ENCODE measurements around the gene TBXAS1. TPM values are rescaled to one million over a fixed set of nuclear protein-coding genes. Genes with fewer than 3 reads are reported as not detected.

The TBXAS1 gene
- polyA plus RNA-seq, 1 donor from 2014 or later, result 0.93 TPM

DNA sequence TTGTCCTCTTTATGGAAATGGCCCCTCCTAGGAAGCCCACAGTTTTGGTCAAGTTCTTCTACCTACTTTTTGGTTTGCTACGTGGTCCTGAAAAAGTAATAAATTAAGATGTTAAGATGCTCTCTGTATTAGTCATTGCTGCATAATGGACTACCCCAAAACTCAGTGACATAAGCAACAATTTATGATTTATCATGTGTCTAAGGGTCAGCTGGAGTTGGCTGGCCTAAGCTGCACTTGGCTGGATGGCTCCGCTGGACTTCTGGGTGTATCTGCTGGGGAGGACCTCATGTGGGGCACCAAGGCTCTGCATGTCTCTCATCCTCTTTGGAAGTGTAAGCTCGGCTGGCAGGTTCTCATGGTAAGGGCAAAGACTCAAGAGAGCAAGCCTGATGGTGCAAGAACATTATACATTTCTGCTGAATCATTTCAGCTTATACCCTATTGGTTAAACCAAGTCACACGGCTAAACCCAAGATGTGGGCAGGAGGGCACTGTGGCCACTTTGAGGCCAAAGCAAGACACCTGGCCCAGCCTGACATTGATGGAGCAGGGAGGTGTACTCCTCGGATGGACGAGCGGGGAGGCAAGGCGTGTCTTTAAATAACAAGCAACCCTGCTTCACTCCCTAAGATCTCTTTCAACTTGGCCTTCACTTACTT lies 47.7 kb downstream of the TBXAS1 start:
- Histone ChIP-seq H3F3A (ENCODE audit: insufficient read depth, low read length, poor library complexity, severe bottlenecking) (no peaks in the 10 kb centered on the region), H3K79me2 (replicated peaks; ENCODE audit: insufficient read depth, low read length) (no peaks in the 10 kb centered on the region), H3K4me2 (ENCODE audit: low read length) (no peak overlapping the region), H3K4me3 (ENCODE audit: low read length) (no peak overlapping the region), H3K9ac (ENCODE audit: low read length) (no peak overlapping the region), H3K36me3 (ENCODE audit: insufficient read depth, low read length) (no peaks in the 10 kb centered on the region), H3K9me2 (ENCODE audit: insufficient read depth, low read length) (no peaks in the 10 kb centered on the region), H2AFZ (ENCODE audit: low read depth, low read length) (no peak overlapping the region), H3K27ac (ENCODE audit: low read length) (no peak overlapping the region), H4K20me1 (ENCODE audit: insufficient read depth) (no peaks in the 10 kb centered on the region), H3K27me3 (ENCODE audit: insufficient read depth, low read depth, low read length) (no peaks in the 10 kb centered on the region), H3K9me3 (ENCODE audit: low read length) (no peaks in the 10 kb centered on the region)
- TF ChIP-seq, protein P1, sequence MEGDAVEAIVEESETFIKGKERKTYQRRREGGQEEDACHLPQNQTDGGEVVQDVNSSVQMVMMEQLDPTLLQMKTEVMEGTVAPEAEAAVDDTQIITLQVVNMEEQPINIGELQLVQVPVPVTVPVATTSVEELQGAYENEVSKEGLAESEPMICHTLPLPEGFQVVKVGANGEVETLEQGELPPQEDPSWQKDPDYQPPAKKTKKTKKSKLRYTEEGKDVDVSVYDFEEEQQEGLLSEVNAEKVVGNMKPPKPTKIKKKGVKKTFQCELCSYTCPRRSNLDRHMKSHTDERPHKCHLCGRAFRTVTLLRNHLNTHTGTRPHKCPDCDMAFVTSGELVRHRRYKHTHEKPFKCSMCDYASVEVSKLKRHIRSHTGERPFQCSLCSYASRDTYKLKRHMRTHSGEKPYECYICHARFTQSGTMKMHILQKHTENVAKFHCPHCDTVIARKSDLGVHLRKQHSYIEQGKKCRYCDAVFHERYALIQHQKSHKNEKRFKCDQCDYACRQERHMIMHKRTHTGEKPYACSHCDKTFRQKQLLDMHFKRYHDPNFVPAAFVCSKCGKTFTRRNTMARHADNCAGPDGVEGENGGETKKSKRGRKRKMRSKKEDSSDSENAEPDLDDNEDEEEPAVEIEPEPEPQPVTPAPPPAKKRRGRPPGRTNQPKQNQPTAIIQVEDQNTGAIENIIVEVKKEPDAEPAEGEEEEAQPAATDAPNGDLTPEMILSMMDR (IDR thresholded peaks at IDR 0.05; ENCODE audit: poor library complexity, severe bottlenecking), result no peak
- TF ChIP-seq SMC3 (conservative IDR thresholded peaks at IDR 0.05; ENCODE audit: poor library complexity) (no peak), POLR2AphosphoS5 (IDR thresholded peaks at IDR 0.05) (no peak), EZH2 (IDR thresholded peaks at IDR 0.05; ENCODE audit: borderline replicate concordance, insufficient read depth, low read length, poor library complexity, severe bottlenecking) (no peak), EP300 (conservative IDR thresholded peaks at IDR 0.05; ENCODE audit: poor library complexity, severe bottlenecking) (no peak), RAD21 (conservative IDR thresholded peaks at IDR 0.05) (no peak), MXI1 (conservative IDR thresholded peaks at IDR 0.05; ENCODE audit: poor library complexity, severe bottlenecking) (no peak), TAF1 (IDR thresholded peaks at IDR 0.05; ENCODE audit: low read depth) (no peak)
- TF ChIP-seq, protein P2, sequence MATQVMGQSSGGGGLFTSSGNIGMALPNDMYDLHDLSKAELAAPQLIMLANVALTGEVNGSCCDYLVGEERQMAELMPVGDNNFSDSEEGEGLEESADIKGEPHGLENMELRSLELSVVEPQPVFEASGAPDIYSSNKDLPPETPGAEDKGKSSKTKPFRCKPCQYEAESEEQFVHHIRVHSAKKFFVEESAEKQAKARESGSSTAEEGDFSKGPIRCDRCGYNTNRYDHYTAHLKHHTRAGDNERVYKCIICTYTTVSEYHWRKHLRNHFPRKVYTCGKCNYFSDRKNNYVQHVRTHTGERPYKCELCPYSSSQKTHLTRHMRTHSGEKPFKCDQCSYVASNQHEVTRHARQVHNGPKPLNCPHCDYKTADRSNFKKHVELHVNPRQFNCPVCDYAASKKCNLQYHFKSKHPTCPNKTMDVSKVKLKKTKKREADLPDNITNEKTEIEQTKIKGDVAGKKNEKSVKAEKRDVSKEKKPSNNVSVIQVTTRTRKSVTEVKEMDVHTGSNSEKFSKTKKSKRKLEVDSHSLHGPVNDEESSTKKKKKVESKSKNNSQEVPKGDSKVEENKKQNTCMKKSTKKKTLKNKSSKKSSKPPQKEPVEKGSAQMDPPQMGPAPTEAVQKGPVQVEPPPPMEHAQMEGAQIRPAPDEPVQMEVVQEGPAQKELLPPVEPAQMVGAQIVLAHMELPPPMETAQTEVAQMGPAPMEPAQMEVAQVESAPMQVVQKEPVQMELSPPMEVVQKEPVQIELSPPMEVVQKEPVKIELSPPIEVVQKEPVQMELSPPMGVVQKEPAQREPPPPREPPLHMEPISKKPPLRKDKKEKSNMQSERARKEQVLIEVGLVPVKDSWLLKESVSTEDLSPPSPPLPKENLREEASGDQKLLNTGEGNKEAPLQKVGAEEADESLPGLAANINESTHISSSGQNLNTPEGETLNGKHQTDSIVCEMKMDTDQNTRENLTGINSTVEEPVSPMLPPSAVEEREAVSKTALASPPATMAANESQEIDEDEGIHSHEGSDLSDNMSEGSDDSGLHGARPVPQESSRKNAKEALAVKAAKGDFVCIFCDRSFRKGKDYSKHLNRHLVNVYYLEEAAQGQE (IDR thresholded peaks at IDR 0.05; ENCODE audit: borderline replicate concordance), result no peak

DNA sequence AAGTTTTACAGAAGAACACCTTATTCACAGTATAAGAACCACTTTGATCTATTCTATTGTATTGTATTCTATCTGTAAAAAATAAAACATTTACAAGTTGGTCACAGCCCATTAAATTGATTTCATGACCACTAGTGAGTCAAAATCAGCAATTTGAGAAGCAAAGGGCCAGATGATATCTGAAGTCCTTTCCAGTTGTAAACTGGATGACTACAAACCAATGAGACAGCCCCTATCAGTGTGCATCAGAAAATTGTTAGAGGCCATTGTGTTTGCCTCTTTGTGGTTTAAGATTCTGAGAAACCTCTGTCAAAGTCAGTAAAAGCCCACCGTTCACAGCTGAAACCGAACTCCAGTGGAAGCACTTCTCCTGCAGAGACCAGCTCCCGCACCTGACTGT lies 54.8 kb downstream of the TBXAS1 start:
- H3K9me3 ChIP-seq (ENCODE audit: low read length), result no peaks in the 10 kb centered on the region
- no peak overlapping the region for H3K9ac ChIP-seq (ENCODE audit: low read length)
- H2AFZ ChIP-seq (ENCODE audit: low read depth, low read length), result no peak overlapping the region
- no peaks in the 10 kb centered on the region for H4K20me1 ChIP-seq (ENCODE audit: insufficient read depth)
- no peaks in the 10 kb centered on the region for H3K79me2 ChIP-seq (replicated peaks; ENCODE audit: insufficient read depth, low read length)
- no peaks in the 10 kb centered on the region for H3K36me3 ChIP-seq (ENCODE audit: insufficient read depth, low read length)
- H3K9me2 ChIP-seq (ENCODE audit: insufficient read depth, low read length), result no peaks in the 10 kb centered on the region
- no peak overlapping the region for H3K4me3 ChIP-seq (ENCODE audit: low read length)
- no peak overlapping the region for H3K4me2 ChIP-seq (ENCODE audit: low read length)
- no peaks in the 10 kb centered on the region for H3K27me3 ChIP-seq (ENCODE audit: insufficient read depth, low read depth, low read length)
- TF ChIP-seq EP300 (conservative IDR thresholded peaks at IDR 0.05; ENCODE audit: poor library complexity, severe bottlenecking) (no peak), RAD21 (conservative IDR thresholded peaks at IDR 0.05) (no peak), POLR2AphosphoS5 (IDR thresholded peaks at IDR 0.05) (no peak), TAF1 (IDR thresholded peaks at IDR 0.05; ENCODE audit: low read depth) (no peak), SMC3 (conservative IDR thresholded peaks at IDR 0.05; ENCODE audit: poor library complexity) (no peak), MXI1 (conservative IDR thresholded peaks at IDR 0.05; ENCODE audit: poor library complexity, severe bottlenecking) (no peak), EZH2 (IDR thresholded peaks at IDR 0.05; ENCODE audit: borderline replicate concordance, insufficient read depth, low read length, poor library complexity, severe bottlenecking) (no peak)
- TF ChIP-seq, protein P2 (IDR thresholded peaks at IDR 0.05; ENCODE audit: borderline replicate concordance), result no peak
- TF ChIP-seq, protein P1 (IDR thresholded peaks at IDR 0.05; ENCODE audit: poor library complexity, severe bottlenecking), result no peak
- H3K27ac ChIP-seq (ENCODE audit: low read length), result no peak overlapping the region
- H3F3A ChIP-seq (ENCODE audit: insufficient read depth, low read length, poor library complexity, severe bottlenecking), result no peaks in the 10 kb centered on the region

All from neural cell (in vitro differentiated cells).